ENCODE data around the gene SELENOS.

- TF ChIP-seq ZNF274 (IDR thresholded peaks at IDR 0.05; ENCODE audit: low read depth, low read length) (no peak), YY1 (IDR thresholded peaks at IDR 0.05; ENCODE audit: insufficient read depth, insufficient read length) (no peak)
Measured at GRCh38 chr15:101277943-101278564, 769 bp upstream of the SELENOS start.

Data from NT2/D1 (cell line).